Colonic mucosa (tissue), 4 donors: ENCODE data around the gene ZNF516. TPM values are rescaled to one million over a fixed set of nuclear protein-coding genes. Genes with fewer than 3 reads are reported as not detected.

Experiments
- DNase-seq: peaks from one replicate; pipeline ENCODE4 v3.0.0-alpha.2; 2020
- H3K27ac ChIP-seq: fragments of 200-600 bp; one replicate; pipeline ENCODE4 v1.8.0; 2021
- H3K27me3 ChIP-seq: fragments of 200-600 bp; one replicate; pipeline ENCODE4 v1.8.0; 2021
- H3K36me3 ChIP-seq: fragments of 200-600 bp; one replicate; pipeline ENCODE4 v1.8.0; 2021
- H3K4me1 ChIP-seq: fragments of 200-600 bp; one replicate; pipeline ENCODE4 v1.8.0; 2021; ENCODE audit warnings: mild to moderate bottlenecking
- H3K4me3 ChIP-seq: fragments of 200-600 bp; one replicate; pipeline ENCODE4 v1.8.0; 2021
- H3K9ac ChIP-seq, 2 donors: one replicate each; pipeline ENCODE4 v1.7.0; 2013; ENCODE audit warnings: control low read depth in 2 of 2, low read depth in 2 of 2, low read length in 2 of 2
- H3K9me3 ChIP-seq: fragments of 200-600 bp; one replicate; pipeline ENCODE4 v1.8.0; 2021
- CTCF ChIP-seq: fragments of 200-600 bp; IDR thresholded peaks from one replicate; pipeline ENCODE4 v1.8.0; 2022; ENCODE audit warnings: antibody characterized with exemption, mild to moderate bottlenecking
- intact Hi-C: fragments of 100-400 bp; cut with DNase I; formaldehyde crosslinking; loops from one replicate; pipeline ENCODE4 v1.14.1; 2022
- total RNA-seq, 2 donors: library from RNA; stranded (reverse); fragmentation: NEBNext Ultra II Directional in 1 of 2; extraction: Animal tissue kit (Norgen Biotek cat#: 25700) in 1 of 2; gene quantifications; one replicate each; pipeline ENCODE4 v1.2.1, GENCODE V29; 2021
- donor health status: healthy.
- donor health status: DM: no; HTN: no; CAD: no.
- donor health status: DM: no; HTN: no; CAD: no.

Gene ZNF516
- total RNA-seq, 2 donors from 2014 or later, result 15.2 to 21.3 TPM

DNA sequence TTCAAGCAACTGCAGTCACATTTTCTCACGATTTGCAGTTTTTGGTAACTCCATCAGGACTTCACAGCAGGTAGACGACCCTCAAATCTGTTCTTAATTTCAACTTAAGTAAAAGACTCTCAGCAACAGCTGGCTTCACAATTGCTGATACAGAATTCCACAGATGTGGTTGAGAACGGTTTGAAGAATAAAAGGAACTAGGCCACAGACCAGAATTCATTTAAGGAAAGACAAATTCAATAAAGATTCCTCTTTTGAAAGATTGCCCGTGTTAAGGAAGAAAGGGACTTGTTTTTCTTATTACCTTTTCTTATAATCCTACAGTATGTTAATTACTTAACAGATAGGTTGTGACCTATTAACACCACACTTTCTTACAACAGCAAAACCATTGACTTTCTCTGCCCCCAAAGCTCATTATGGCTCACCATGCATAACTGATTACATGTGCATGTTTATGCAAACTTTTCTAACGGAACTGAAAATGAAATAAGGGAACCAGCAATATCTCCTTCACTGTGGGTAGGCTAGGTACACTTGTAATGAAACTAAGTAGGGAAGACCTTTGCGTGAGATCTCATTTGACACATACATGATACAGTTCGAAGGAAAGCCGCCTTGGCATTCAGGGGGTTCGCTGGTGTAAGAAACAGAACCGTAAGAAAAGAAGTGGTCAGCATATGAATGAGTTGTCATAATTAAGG is 4.7 kb upstream of the ZNF516 start:
- no peak overlapping the region for H3K9ac ChIP-seq
- no peak for DNase-seq
- no peak overlapping the region for H3K27ac ChIP-seq

DNA sequence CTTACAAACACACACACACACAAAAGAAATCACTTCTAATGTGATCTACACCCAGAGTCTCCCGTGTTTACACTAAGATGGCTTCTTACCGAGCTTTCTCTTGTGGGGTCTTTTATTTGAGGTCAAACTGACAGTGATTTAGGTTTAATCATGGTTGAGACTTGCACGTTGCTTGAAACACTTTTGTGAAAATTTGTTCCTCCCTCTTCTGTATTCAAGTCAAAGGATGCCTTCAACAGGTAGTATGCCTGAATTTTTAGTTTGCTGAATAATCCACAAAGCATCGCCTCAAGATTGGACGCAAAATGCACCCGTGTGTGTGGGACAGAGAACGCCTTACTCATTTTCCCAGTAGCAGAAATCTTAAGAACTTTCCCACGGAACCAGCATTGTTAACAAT is 4.0 kb upstream of the ZNF516 start:
- no peak overlapping the region for H3K4me3 ChIP-seq
- H3K9me3 ChIP-seq, result no peaks in the 10 kb centered on the region
- H3K27me3 ChIP-seq, result no peaks in the 10 kb centered on the region
- H3K27ac ChIP-seq, result no peak overlapping the region
- intact Hi-C loops, result no loop called here
- H3K36me3 ChIP-seq, result no peaks in the 10 kb centered on the region
- no peak for TF ChIP-seq CTCF
- no peak for DNase-seq
- H3K9ac ChIP-seq, result no peak overlapping the region
- H3K4me1 ChIP-seq, result no peaks in the 10 kb centered on the region

More for the DNA sequence above, 4.7 kb upstream of the ZNF516 start:
- Histone ChIP-seq H3K36me3 (no peaks in the 10 kb centered on the region), H3K9me3 (no peaks in the 10 kb centered on the region), H3K4me3 (no peak overlapping the region), H3K4me1 (no peaks in the 10 kb centered on the region), H3K27me3 (no peaks in the 10 kb centered on the region)
- intact Hi-C loops, result no loop called here
- no peak for TF ChIP-seq CTCF

GRCh38 chr18:76498064-76498463 is 3.0 kb upstream of the ZNF516 start:
- H3K27ac ChIP-seq, result no peak overlapping the region
- no peaks in the 10 kb centered on the region for H3K27me3 ChIP-seq
- H3K4me3 ChIP-seq, result no peak overlapping the region
- H3K9me3 ChIP-seq, result no peaks in the 10 kb centered on the region
- H3K9ac ChIP-seq, result no peak overlapping the region
- no peak for DNase-seq
- intact Hi-C loops, result no loop called here
- no peaks in the 10 kb centered on the region for H3K4me1 ChIP-seq
- TF ChIP-seq CTCF, result no peak
- H3K36me3 ChIP-seq, result no peaks in the 10 kb centered on the region

DNA sequence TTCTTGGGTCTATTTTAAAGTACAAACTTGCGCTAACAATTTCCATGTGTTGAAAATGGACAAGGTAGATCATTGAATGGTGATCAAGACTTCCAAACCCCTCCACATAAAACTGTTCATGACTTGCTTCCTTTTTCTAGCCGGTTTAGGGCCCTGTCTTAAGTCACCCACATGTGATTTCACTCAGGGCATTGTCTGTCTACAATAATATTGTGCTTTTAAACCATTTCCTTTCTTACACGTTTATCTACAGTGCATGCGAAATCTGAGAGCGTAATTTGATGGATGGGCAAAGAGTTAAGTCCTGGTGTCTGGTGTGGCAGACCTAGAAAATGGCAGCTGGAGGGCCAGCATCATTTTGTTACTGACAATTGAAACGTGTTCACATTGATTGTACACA is 2.0 kb upstream of the ZNF516 start:
- H3K4me1 ChIP-seq, result no peaks in the 10 kb centered on the region
- no peak overlapping the region for H3K9ac ChIP-seq
- TF ChIP-seq CTCF, result no peak
- intact Hi-C loops, result no loop called here
- no peaks in the 10 kb centered on the region for H3K9me3 ChIP-seq
- no peak overlapping the region for H3K27ac ChIP-seq
- no peaks in the 10 kb centered on the region for H3K27me3 ChIP-seq
- no peak for DNase-seq
- H3K36me3 ChIP-seq, result no peaks in the 10 kb centered on the region
- H3K4me3 ChIP-seq, result no peak overlapping the region

- no peaks in the 10 kb centered on the region for H3K27me3 ChIP-seq
- no peaks in the 10 kb centered on the region for H3K9me3 ChIP-seq
- peak overlapping the region; percentile 59 for H3K4me3 ChIP-seq
- intact Hi-C loops, result no loop called here
- H3K4me1 ChIP-seq, result no peaks in the 10 kb centered on the region
- peak overlapping the region; percentile 74 for H3K27ac ChIP-seq
- peak overlapping the region; percentile 46 to 78 for H3K9ac ChIP-seq
- TF ChIP-seq CTCF, result no peak
- DNase-seq, result peak; percentile 74
- no peaks in the 10 kb centered on the region for H3K36me3 ChIP-seq
Measured at GRCh38 chr18:76496194-76496890, 1.3 kb upstream of the ZNF516 start.
